Endothelial cell of umbilical vein (primary cell): ENCODE measurements around the gene EPDR1. TPM values are rescaled to one million over a fixed set of nuclear protein-coding genes. Genes with fewer than 3 reads are reported as not detected.

Experiments used
- BruUV-seq: library from RNA; stranded (reverse); fragments of 400-500 nt; replicated peaks from 2 replicates; lab custom pipeline; 2021; lab: Mats Ljungman, UMichigan
- CTCF ChIA-PET: fragments of 300-600, 350-600 bp; sonication (Branson Sonifier 250); formaldehyde crosslinking; loops from one replicate; lab custom pipeline; 2021; ENCODE audit warnings: antibody characterized with exemption, inconsistent platforms; lab: Charles Lee
- POLR2A ChIA-PET: fragments of 300-600, 350-600 bp; sonication (Branson Sonifier 250); formaldehyde crosslinking; loops from one replicate; lab custom pipeline; 2021; ENCODE audit warnings: antibody characterized with exemption, inconsistent platforms; lab: Charles Lee
- DNase-seq: peaks from one replicate; pipeline ENCODE4 v3.0.0-alpha.2; 2011; ENCODE audit warnings: low read depth, low spot score
- FAIRE-seq: peaks from 2 replicates; lab custom pipeline; 2011; peaks lifted over from hg19 to GRCh38; lab: Jason Lieb, UNC
- H2AFZ ChIP-seq: 2 replicates; pipeline ENCODE4 v1.6.0; 2012; ENCODE audit warnings: low read depth, low read length, control low read depth, inconsistent platforms
- H3K27ac ChIP-seq: 2 replicates; pipeline ENCODE4 v1.5.1; 2011; ENCODE audit warnings: low read depth, mild to moderate bottlenecking, control low read depth, low read length, moderate library complexity; ENCODE audit not compliant: insufficient read depth
- H3K27me3 ChIP-seq, 2 experiments: 2 replicates each; pipeline versions ENCODE4 v1.6.0 to v1.6.1; 2011; ENCODE audit warnings: low read length in 2 of 2, mixed read lengths in 1 of 2; ENCODE audit not compliant: control insufficient read depth in 2 of 2, insufficient read depth in 2 of 2
- H3K36me3 ChIP-seq, 2 experiments: 2 replicates in 1 of 2; 3 replicates in 1 of 2; pipeline ENCODE4 v1.5.1; 2011; ENCODE audit warnings: low read length in 2 of 2, mild to moderate bottlenecking in 1 of 2, moderate library complexity in 1 of 2; ENCODE audit not compliant: control insufficient read depth in 2 of 2, insufficient read depth in 2 of 2; ENCODE audit errors: extremely low read depth in 1 of 2
- H3K4me1 ChIP-seq: 3 replicates; pipeline ENCODE4 v1.5.1; 2011; ENCODE audit warnings: mild to moderate bottlenecking, low read length; ENCODE audit not compliant: control insufficient read depth, insufficient read depth; ENCODE audit errors: extremely low read depth
- H3K4me2 ChIP-seq: 2 replicates; pipeline ENCODE4 v1.6.1; 2011; ENCODE audit warnings: low read length, control low read depth, mixed read lengths; ENCODE audit not compliant: insufficient read depth
- H3K4me3 ChIP-seq, 3 experiments: fragments of 200-600 bp in 1 of 3; sonication (generic), shearing (Covaris generic) in 1 of 3; replicated peaks in 1 of 3; 2 replicates each; pipeline ENCODE4 v1.5.1; 2011 to 2016; ENCODE audit warnings: control low read depth in 3 of 3, low read length in 3 of 3, mild to moderate bottlenecking in 2 of 3, inconsistent platforms in 1 of 3, low read depth in 1 of 3, moderate library complexity in 1 of 3; ENCODE audit not compliant: insufficient read depth in 1 of 3
- H3K79me2 ChIP-seq: 2 replicates; pipeline ENCODE4 v1.6.0; 2012; ENCODE audit warnings: low read length, inconsistent platforms; ENCODE audit not compliant: control insufficient read depth, insufficient read depth
- H3K9ac ChIP-seq: replicated peaks from 2 replicates; pipeline ENCODE3; 2011; ENCODE audit warnings: low read length, control low read depth; ENCODE audit not compliant: insufficient read depth; ENCODE audit errors: extremely low read depth
- H3K9me1 ChIP-seq: replicated peaks from 3 replicates; pipeline ENCODE4 v1.6.0; 2011; ENCODE audit warnings: mild to moderate bottlenecking, low read length; ENCODE audit not compliant: control insufficient read depth, insufficient read depth; ENCODE audit errors: extremely low read depth
- H3K9me3 ChIP-seq: replicated peaks from 2 replicates; pipeline ENCODE4 v1.5.1; 2012; ENCODE audit warnings: low read length, inconsistent platforms; ENCODE audit not compliant: control insufficient read depth, insufficient read depth
- H4K20me1 ChIP-seq: replicated peaks from 2 replicates; pipeline ENCODE3; 2011; ENCODE audit warnings: mild to moderate bottlenecking, low read length; ENCODE audit not compliant: control insufficient read depth, insufficient read depth; ENCODE audit errors: extremely low read depth
- EZH2 ChIP-seq: IDR thresholded peaks from 2 replicates; pipeline ENCODE4 v1.6.1; 2012; ENCODE audit warnings: borderline replicate concordance, low read depth, mild to moderate bottlenecking, moderate library complexity, low read length, inconsistent platforms; ENCODE audit not compliant: severe bottlenecking
- FOS ChIP-seq: IDR thresholded peaks from 2 replicates; pipeline ENCODE4 v1.6.1; 2011; ENCODE audit warnings: mild to moderate bottlenecking, low read length, moderate library complexity, borderline replicate concordance; ENCODE audit not compliant: insufficient read depth
- GATA2 ChIP-seq: IDR thresholded peaks from 2 replicates; pipeline ENCODE4 v1.7.0; 2011; ENCODE audit warnings: low read depth, mild to moderate bottlenecking, moderate library complexity, mixed read lengths, low read length; ENCODE audit not compliant: insufficient read length, insufficient read depth
- JUN ChIP-seq: IDR thresholded peaks from 2 replicates; pipeline ENCODE4 v1.6.1; 2011; ENCODE audit warnings: borderline replicate concordance, low read depth; ENCODE audit not compliant: insufficient read length, insufficient read depth
- MYC ChIP-seq: IDR thresholded peaks from one replicate; pipeline ENCODE4 v1.6.1; 2011; ENCODE audit warnings: mild to moderate bottlenecking, low read depth, low read length
- POLR2A ChIP-seq: IDR thresholded peaks from 2 replicates; pipeline ENCODE4 v1.6.1; 2012; ENCODE audit warnings: low read depth, mild to moderate bottlenecking, control low read depth, low read length
- POLR2AphosphoS5 ChIP-seq: IDR thresholded peaks from 2 replicates; pipeline ENCODE4 v1.6.1; 2012; ENCODE audit warnings: low read depth, mild to moderate bottlenecking, control low read depth, low read length, moderate library complexity; ENCODE audit not compliant: insufficient read depth
- dilution Hi-C: fragments of 300-500 bp; cut with MboI; formaldehyde crosslinking; loops from one replicate; pipeline ENCODE4 v1.15.0; 2019; ENCODE audit warnings: low sequenced_read_pairs; ENCODE audit not compliant: extremely low pct_ligation_motif_present
- intact Hi-C: fragments of 100-400 bp; cut with micrococcal nuclease; formaldehyde crosslinking; loops from one replicate; pipeline ENCODE4 v1.10.0; 2022
- polyA plus RNA-seq, 4 experiments: library from polyadenylated mRNA; depleted of rRNA in 3 of 4; stranded (reverse) in 3 of 4; unstranded in 1 of 4; fragments of >200 nt; gene quantifications; 2 replicates each; pipeline versions ENCODE4 v1.2.1 to v1.2.3, GENCODE V29; 2011 to 2012; ENCODE audit warnings: missing spikeins in 1 of 4
- total RNA-seq: library from RNA; stranded (reverse); gene quantifications from 2 replicates; pipeline ENCODE4 v1.2.3, GENCODE V29; 2021
- TF ChIP-seq, protein P1 (sequence below), 2 donors: IDR thresholded peaks; 1 replicate in 1 of 2; 2 replicates in 1 of 2; pipeline ENCODE4 v1.5.1; 2011; ENCODE audit warnings: low read length in 2 of 2, mild to moderate bottlenecking in 2 of 2, moderate library complexity in 2 of 2, control low read depth in 1 of 2, inconsistent platforms in 1 of 2, low read depth in 1 of 2; ENCODE audit not compliant: insufficient read depth in 1 of 2; ENCODE audit errors: extremely low read depth in 1 of 2
- TF ChIP-seq, protein P2 (sequence below): IDR thresholded peaks from 2 replicates; pipeline ENCODE4 v1.6.1; 2011; ENCODE audit not compliant: insufficient read depth, insufficient read length

Gene EPDR1
- total and polyA plus RNA-seq, 2 donors (not counting 3 experiments of a cell fraction or from before 2014, with no cell fraction given): 0.40 to 0.66 TPM

DNA sequence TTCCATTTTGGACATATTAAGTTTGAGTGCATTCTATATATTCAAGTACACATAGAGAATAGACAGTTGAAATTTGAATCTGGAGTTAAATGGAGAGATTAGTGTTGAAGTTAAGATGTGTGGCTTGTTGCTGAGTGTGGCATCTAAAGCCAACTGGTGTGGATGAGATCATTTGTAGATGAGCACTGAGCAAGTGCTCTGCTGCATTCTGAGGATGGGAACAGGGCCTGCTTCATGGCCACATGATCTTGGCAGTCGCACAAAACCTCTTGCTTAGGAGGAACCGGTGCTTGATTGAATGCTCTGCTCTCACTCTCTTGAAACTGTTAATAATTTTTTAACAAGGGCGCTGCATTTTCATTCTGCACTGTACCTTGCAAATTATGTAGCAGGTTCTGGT, 62.0 kb downstream of the EPDR1 start:
- no TSS peak for BruUV-seq
- Histone ChIP-seq H3K4me1 (no peaks in the 10 kb centered on the region), H3K27me3 (no peaks in the 10 kb centered on the region), H4K20me1 (no peaks in the 10 kb centered on the region), H3K4me2 (no peak overlapping the region), H3K9me3 (no peaks in the 10 kb centered on the region), H3K9ac (no peak overlapping the region), H3K4me3 (no peak overlapping the region), H3K27ac (no peak overlapping the region), H3K36me3 (no peaks in the 10 kb centered on the region), H3K9me1 (no peaks in the 10 kb centered on the region), H2AFZ (no peak overlapping the region), H3K79me2 (no peaks in the 10 kb centered on the region)
- FAIRE-seq: no peak
- TF ChIP-seq GATA2 (no peak), MYC (no peak), POLR2AphosphoS5 (no peak), FOS (no peak), EZH2 (no peak), JUN (no peak), POLR2A (no peak)
- TF ChIP-seq, protein P1, sequence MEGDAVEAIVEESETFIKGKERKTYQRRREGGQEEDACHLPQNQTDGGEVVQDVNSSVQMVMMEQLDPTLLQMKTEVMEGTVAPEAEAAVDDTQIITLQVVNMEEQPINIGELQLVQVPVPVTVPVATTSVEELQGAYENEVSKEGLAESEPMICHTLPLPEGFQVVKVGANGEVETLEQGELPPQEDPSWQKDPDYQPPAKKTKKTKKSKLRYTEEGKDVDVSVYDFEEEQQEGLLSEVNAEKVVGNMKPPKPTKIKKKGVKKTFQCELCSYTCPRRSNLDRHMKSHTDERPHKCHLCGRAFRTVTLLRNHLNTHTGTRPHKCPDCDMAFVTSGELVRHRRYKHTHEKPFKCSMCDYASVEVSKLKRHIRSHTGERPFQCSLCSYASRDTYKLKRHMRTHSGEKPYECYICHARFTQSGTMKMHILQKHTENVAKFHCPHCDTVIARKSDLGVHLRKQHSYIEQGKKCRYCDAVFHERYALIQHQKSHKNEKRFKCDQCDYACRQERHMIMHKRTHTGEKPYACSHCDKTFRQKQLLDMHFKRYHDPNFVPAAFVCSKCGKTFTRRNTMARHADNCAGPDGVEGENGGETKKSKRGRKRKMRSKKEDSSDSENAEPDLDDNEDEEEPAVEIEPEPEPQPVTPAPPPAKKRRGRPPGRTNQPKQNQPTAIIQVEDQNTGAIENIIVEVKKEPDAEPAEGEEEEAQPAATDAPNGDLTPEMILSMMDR (IDR thresholded peaks at IDR 0.05; ENCODE audit: extremely low read depth in 1 of 2, insufficient read depth in 1 of 2, low read depth in 1 of 2, low read length in 2 of 2): no peak
- TF ChIP-seq, protein P2, sequence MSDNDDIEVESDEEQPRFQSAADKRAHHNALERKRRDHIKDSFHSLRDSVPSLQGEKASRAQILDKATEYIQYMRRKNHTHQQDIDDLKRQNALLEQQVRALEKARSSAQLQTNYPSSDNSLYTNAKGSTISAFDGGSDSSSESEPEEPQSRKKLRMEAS: no peak
- CTCF ChIA-PET: no interaction called here
- dilution Hi-C loops: no loop called here
- intact Hi-C loops: no loop called here
- POLR2A ChIA-PET: no interaction called here
- no peak for DNase-seq
